H1 (cell line): ENCODE results near the gene SOCS7. TPM values are rescaled to one million over a fixed set of nuclear protein-coding genes. Genes with fewer than 3 reads are reported as not detected.

Experiments used
- CTCF ChIA-PET: fragments of 300-600 bp; sonication (Branson Sonifier 250); formaldehyde crosslinking; loops from one replicate; lab custom pipeline; 2021; ENCODE audit not compliant: partially characterized antibody; lab: Charles Lee
- POLR2A ChIA-PET: fragments of 300-600 bp; sonication (Branson Sonifier 250); formaldehyde crosslinking; loops from one replicate; lab custom pipeline; 2021; ENCODE audit warnings: inconsistent platforms; ENCODE audit not compliant: partially characterized antibody; lab: Charles Lee
- DNase-seq, 2 experiments: peaks; one replicate each; pipeline versions ENCODE4 v3.0.0 to v3.0.0-alpha.2; 2010 to 2022; ENCODE audit warnings: low spot score in 2 of 2, low read depth in 1 of 2, mixed read lengths in 1 of 2
- FAIRE-seq: peaks from 2 replicates; lab custom pipeline; 2011; peaks lifted over from hg19 to GRCh38; lab: Jason Lieb, UNC
- H2AFZ ChIP-seq: 2 replicates; pipeline ENCODE4 v1.8.1; 2012; ENCODE audit warnings: low read length, inconsistent platforms
- H2AK5ac ChIP-seq: 2 replicates; pipeline ENCODE4 v1.6.1; 2013; ENCODE audit warnings: low read depth, low read length
- H2BK120ac ChIP-seq: replicated peaks from 2 replicates; pipeline ENCODE3; 2013; ENCODE audit warnings: low read depth, low read length, inconsistent platforms
- H2BK12ac ChIP-seq: 2 replicates; pipeline ENCODE4 v1.6.1; 2013; ENCODE audit warnings: low read depth, low read length
- H2BK15ac ChIP-seq: 2 replicates; pipeline ENCODE4 v1.6.1; 2013; ENCODE audit warnings: low read length
- H2BK20ac ChIP-seq: 2 replicates; pipeline ENCODE4 v1.6.1; 2013; ENCODE audit warnings: low read length
- H2BK5ac ChIP-seq: 2 replicates; pipeline ENCODE4 v1.6.1; 2013; ENCODE audit warnings: low read depth, low read length
- H3K14ac ChIP-seq: 2 replicates; pipeline ENCODE4 v1.6.1; 2013; ENCODE audit warnings: inconsistent platforms; ENCODE audit not compliant: insufficient read length
- H3K18ac ChIP-seq: 2 replicates; pipeline ENCODE4 v1.6.1; 2013; ENCODE audit warnings: low read length; ENCODE audit errors: extremely low read depth
- H3K23ac ChIP-seq: 2 replicates; pipeline ENCODE4 v1.6.1; 2013; ENCODE audit warnings: inconsistent platforms; ENCODE audit not compliant: insufficient read length
- H3K23me2 ChIP-seq: 2 replicates; pipeline ENCODE4 v1.6.1; 2013; ENCODE audit warnings: low read depth, low read length
- H3K27ac ChIP-seq: 2 replicates; pipeline ENCODE4 v1.6.1; 2011; ENCODE audit warnings: low read depth, low read length, inconsistent platforms
- H3K27me3 ChIP-seq, 4 experiments: replicated peaks in 1 of 4; 1 replicate in 1 of 4; 2 replicates in 3 of 4; pipeline versions ENCODE4 v1.6.1 to v1.8.1; 2011 to 2013; ENCODE audit warnings: low read length in 3 of 4, mild to moderate bottlenecking in 3 of 4, inconsistent platforms in 2 of 4, mixed read lengths in 2 of 4, moderate library complexity in 1 of 4; ENCODE audit not compliant: control insufficient read depth in 3 of 4, insufficient read depth in 3 of 4; ENCODE audit errors: extremely low read depth in 1 of 4
- H3K36me3 ChIP-seq, 4 experiments: 2 replicates each; pipeline versions ENCODE4 v1.6.1 to v1.8.1; 2011 to 2013; ENCODE audit warnings: mild to moderate bottlenecking in 4 of 4, low read length in 3 of 4, moderate library complexity in 2 of 4, control low read depth in 1 of 4, inconsistent platforms in 1 of 4; ENCODE audit not compliant: insufficient read depth in 4 of 4, control insufficient read depth in 2 of 4
- H3K4ac ChIP-seq: replicated peaks from 2 replicates; pipeline ENCODE3; 2013; ENCODE audit warnings: low read length, low read depth, mixed read lengths, inconsistent platforms; ENCODE audit not compliant: insufficient read length
- H3K4me1 ChIP-seq, 4 experiments: replicated peaks in 1 of 4; 1 replicate in 1 of 4; 2 replicates in 3 of 4; pipeline versions ENCODE4 v1.6.1 to v1.8.1; 2011 to 2013; ENCODE audit warnings: low read length in 3 of 4, inconsistent platforms in 2 of 4, mixed read lengths in 1 of 4; ENCODE audit not compliant: insufficient read depth in 4 of 4, control insufficient read depth in 3 of 4
- H3K4me2 ChIP-seq, 2 experiments: 2 replicates each; pipeline versions ENCODE4 v1.6.1 to v1.8.1; 2011 to 2013; ENCODE audit warnings: low read depth in 2 of 2, low read length in 2 of 2, control low read depth in 1 of 2, inconsistent platforms in 1 of 2, mild to moderate bottlenecking in 1 of 2; ENCODE audit not compliant: insufficient read depth in 1 of 2
- H3K4me3 ChIP-seq, 4 experiments: fragments of 200-600, 300-600 bp in 1 of 4; sonication (generic), shearing (Covaris generic), sonication (Bioruptor Twin) in 1 of 4; 2 replicates each; pipeline versions ENCODE4 v1.5.1 to v1.8.1; 2011 to 2016; ENCODE audit warnings: low read length in 4 of 4, low read depth in 3 of 4, control low read depth in 2 of 4, inconsistent platforms in 2 of 4, mild to moderate bottlenecking in 2 of 4, mixed read lengths in 1 of 4, moderate library complexity in 1 of 4; ENCODE audit not compliant: insufficient read depth in 2 of 4; ENCODE audit errors: extremely low read depth in 1 of 4
- H3K56ac ChIP-seq: replicated peaks from 2 replicates; pipeline ENCODE3; 2013; ENCODE audit warnings: low read depth, mild to moderate bottlenecking, mixed read lengths, low read length, inconsistent platforms; ENCODE audit not compliant: insufficient read length
- H3K79me1 ChIP-seq: 2 replicates; pipeline ENCODE4 v1.6.1; 2013; ENCODE audit warnings: low read depth, low read length, control low read depth
- H3K79me2 ChIP-seq, 2 experiments: 2 replicates each; pipeline versions ENCODE4 v1.6.1 to v1.8.1; 2012 to 2013; ENCODE audit warnings: low read length in 2 of 2, mild to moderate bottlenecking in 2 of 2, inconsistent platforms in 1 of 2; ENCODE audit not compliant: insufficient read depth in 2 of 2, control insufficient read depth in 1 of 2
- H3K9ac ChIP-seq, 4 experiments: replicated peaks in 1 of 4; 1 replicate in 1 of 4; 2 replicates in 3 of 4; pipeline versions ENCODE4 v1.6.1 to v1.8.1; 2011 to 2013; ENCODE audit warnings: low read depth in 3 of 4, low read length in 3 of 4, control low read depth in 2 of 4, mild to moderate bottlenecking in 2 of 4, moderate library complexity in 2 of 4, inconsistent platforms in 1 of 4; ENCODE audit errors: extremely low read depth in 1 of 4
- H3K9me3 ChIP-seq, 2 experiments: 2 replicates each; pipeline versions ENCODE4 v1.6.1 to v1.8.1; 2012 to 2013; ENCODE audit warnings: mild to moderate bottlenecking in 2 of 2, moderate library complexity in 2 of 2, control low read depth in 1 of 2, inconsistent platforms in 1 of 2, low read depth in 1 of 2, low read length in 1 of 2, mixed read lengths in 1 of 2; ENCODE audit not compliant: insufficient read depth in 2 of 2
- H4K20me1 ChIP-seq, 2 experiments: replicated peaks in 1 of 2; 2 replicates each; pipeline versions ENCODE3 to v1.8.1; 2011 to 2013; ENCODE audit warnings: inconsistent platforms in 2 of 2, low read length in 2 of 2, mild to moderate bottlenecking in 1 of 2; ENCODE audit not compliant: insufficient read depth in 2 of 2, control insufficient read depth in 1 of 2
- H4K5ac ChIP-seq: 2 replicates; pipeline ENCODE4 v1.6.1; 2013; ENCODE audit warnings: low read length, low read depth, mixed read lengths, inconsistent platforms; ENCODE audit not compliant: insufficient read length
- H4K8ac ChIP-seq: 2 replicates; pipeline ENCODE4 v1.8.0; 2013; ENCODE audit warnings: mild to moderate bottlenecking, moderate library complexity, low read length, inconsistent platforms; ENCODE audit not compliant: insufficient read depth; ENCODE audit errors: extremely low read depth
- H4K91ac ChIP-seq: replicated peaks from 2 replicates; pipeline ENCODE3; 2013; ENCODE audit warnings: low read length, mixed read lengths, inconsistent platforms; ENCODE audit not compliant: insufficient read length
- ASH2L ChIP-seq: fragments of 200-600, 300-600 bp; sonication (generic); IDR thresholded peaks from one replicate; pipeline ENCODE4 v1.7.1; 2017; ENCODE audit warnings: low read length
- EGR1 ChIP-seq: IDR thresholded peaks from 2 replicates; pipeline ENCODE4 v1.6.1; 2011; ENCODE audit warnings: low read depth, low read length, borderline replicate concordance
- HDAC6 ChIP-seq: IDR thresholded peaks from one replicate; pipeline ENCODE4 v1.7.1; 2012; ENCODE audit warnings: low read depth, mild to moderate bottlenecking, inconsistent platforms, low read length, moderate library complexity
- MAFK ChIP-seq: IDR thresholded peaks from 2 replicates; pipeline ENCODE4 v1.6.1; 2012; ENCODE audit warnings: low read depth, mild to moderate bottlenecking, improper control_type of control experiment, low read length
- SP1 ChIP-seq: IDR thresholded peaks from 2 replicates; pipeline ENCODE4 v1.6.1; 2011; ENCODE audit warnings: low read depth, low read length
- SUZ12 ChIP-seq: fragments of 200-600 bp; sonication (generic); IDR thresholded peaks from 2 replicates; pipeline ENCODE4 v1.6.1; 2012; ENCODE audit warnings: mild to moderate bottlenecking, inconsistent platforms, low read length, moderate library complexity, mixed read lengths
- WGBS, 2 experiments: shearing (Covaris generic) in 1 of 2; methylation state at CpG; one replicate each; pipeline versions ENCODE4 v1.1.6 to v1.1.7; 2013 to 2015; ENCODE audit warnings: low lambda C conversion rate in 2 of 2, mixed read lengths in 2 of 2, inconsistent platforms in 1 of 2, low coverage in 1 of 2, missing lambda C conversion rate in 1 of 2; ENCODE audit not compliant: insufficient replicate concordance in 2 of 2, insufficient coverage in 1 of 2, insufficient read length in 1 of 2; ENCODE audit errors: extremely low coverage in 1 of 2, missing lambda C conversion rate in 1 of 2; 5-methylcytosine and 5-hydroxymethylcytosine counted together
- polyA plus RNA-seq, 7 experiments: library from polyadenylated mRNA; depleted of rRNA in 3 of 7; stranded (reverse) in 5 of 7; unstranded in 2 of 7; fragments of >200 nt in 5 of 7; fragments of 200-250 nt in 2 of 7; gene quantifications; 1 replicate in 5 of 7; 2 replicates in 1 of 7; 4 replicates in 1 of 7; pipeline versions ENCODE4 v1.2.1 to v1.2.3, GENCODE V29; 2011 to 2013; ENCODE audit warnings: missing spikeins in 2 of 7, mixed read lengths in 2 of 7
- total RNA-seq: library from RNA; stranded (reverse); fragmentation: NEBNext Ultra II Directional; extraction: Animal tissue kit (Norgen Biotek cat#: 25700); gene quantifications from 2 replicates; pipeline ENCODE4 v1.2.1, GENCODE V29; 2021
- TF ChIP-seq, protein P1 (sequence below): IDR thresholded peaks from 2 replicates; pipeline ENCODE4 v1.6.1; 2011; ENCODE audit warnings: low read depth, mild to moderate bottlenecking, low read length; ENCODE audit not compliant: insufficient read depth

The SOCS7 gene
- total and polyA plus RNA-seq, 2 of the 8 experiments (the other 6 are each of a cell fraction or from before 2014, with no cell fraction given): 13.5 to 26.9 TPM

DNA sequence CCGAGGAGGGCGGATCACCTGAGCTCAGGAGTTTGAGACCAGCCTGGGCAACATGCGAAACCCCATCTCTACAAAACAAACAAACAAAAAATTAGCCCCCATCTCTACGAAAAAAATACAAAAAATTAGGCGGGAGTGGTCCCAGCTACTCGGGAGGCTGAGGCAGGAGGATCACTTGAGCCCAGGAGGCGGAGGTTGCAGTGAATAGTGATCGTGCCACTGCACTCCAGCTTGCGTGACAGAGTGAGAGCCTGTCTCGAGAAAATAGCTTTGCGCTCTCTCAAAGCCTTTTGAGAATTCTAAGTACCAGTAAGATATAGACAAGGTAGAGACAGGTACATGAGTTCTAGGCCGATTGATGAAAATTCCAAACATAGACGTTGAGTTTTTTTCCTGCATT is 2.0 kb downstream of the SOCS7 start:
- Histone ChIP-seq H3K9me3 (no peaks in the 10 kb centered on the region), H2BK120ac (no peak overlapping the region), H3K23ac (no peak overlapping the region), H2AK5ac (no peak overlapping the region), H3K9ac (no peak overlapping the region), H3K56ac (no peak overlapping the region), H2BK15ac (no peak overlapping the region), H2AFZ (no peak overlapping the region), H3K79me1 (peaks cover 6% of the 10 kb centered on the region; the same call in 1 of the 2 replicates), H4K5ac (no peak overlapping the region), H3K18ac (no peak overlapping the region), H2BK20ac (no peak overlapping the region), H3K36me3 (no peaks in the 10 kb centered on the region; a peak in 1 of 8 replicates), H3K79me2 (peaks cover 0 to 54% of the 10 kb centered on the region in 2 experiments; a peak in 3 of 4 replicates), H2BK5ac (no peak overlapping the region), H3K23me2 (peaks cover 13% of the 10 kb centered on the region), H3K4me1 (peaks cover 0 to 13% (median 4%) of the 10 kb centered on the region in 4 experiments; a peak in 5 of 7 replicates), H4K91ac (no peak overlapping the region), H4K20me1 (peaks cover 8 to 15% of the 10 kb centered on the region in 2 experiments), H4K8ac (no peak overlapping the region), H3K4ac (no peak overlapping the region), H3K4me3 (peak overlapping the region in 3 of 4 experiments; percentile 67 to 87 (median 74); a peak in 3 of 8 replicates), H3K14ac (no peak overlapping the region), H2BK12ac (no peak overlapping the region), H3K27ac (no peak overlapping the region), H3K4me2 (peak overlapping the region; percentile 14 to 95; a peak in 2 of 4 replicates), H3K27me3 (no peaks in the 10 kb centered on the region; a peak in 1 of 7 replicates)
- ChIA-PET CTCF (interaction anchor here (0.6 to 25.7 kb wide), 15 partner anchors 8 to 1866 kb away, joined by 3 to 400 read pairs (median 6); partner anchors contain the start of gene ARHGAP23), POLR2A (interaction anchor here (1.1 to 8.9 kb wide), 8 partner anchors 16 to 66 kb away, joined by 3 to 70 read pairs (median 4); no protein-coding TSS in a partner anchor)
- WGBS, 2 experiments: 91% methylated on average over 13 of the region's 13 CpGs; no CpG with 5 or more reads in 1 of the 2 experiments
- no peak for DNase-seq
- no peak for FAIRE-seq
- TF ChIP-seq SUZ12 (no peak), MAFK (no peak), HDAC6 (no peak), ASH2L (no peak), SP1 (no peak), EGR1 (no peak)
- TF ChIP-seq, protein P1, sequence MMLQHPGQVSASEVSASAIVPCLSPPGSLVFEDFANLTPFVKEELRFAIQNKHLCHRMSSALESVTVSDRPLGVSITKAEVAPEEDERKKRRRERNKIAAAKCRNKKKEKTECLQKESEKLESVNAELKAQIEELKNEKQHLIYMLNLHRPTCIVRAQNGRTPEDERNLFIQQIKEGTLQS: no peak
